ENCODE results near the gene MYL12B.

- no peak for TF ChIP-seq ZNF274 (IDR thresholded peaks at IDR 0.05; ENCODE audit: low read depth, low read length)
- TF ChIP-seq YY1 (IDR thresholded peaks at IDR 0.05; ENCODE audit: insufficient read depth, insufficient read length): no peak
These were observed 6.2 kb upstream of the MYL12B start for GRCh38 chr18:3255611-3256165.
